Psoas muscle (tissue), 8 donors: ENCODE measurements around the gene TCP11L2. TPM values are rescaled to one million over a fixed set of nuclear protein-coding genes. Genes with fewer than 3 reads are reported as not detected.

Experiments used
- ATAC-seq, 4 donors: fragments of 200-7000 bp; cut with Tn5 transposase; one replicate each; pipeline ENCODE4 v1.9.1; 2020; ENCODE audit warnings: moderate library complexity in 3 of 4, mild to moderate bottlenecking in 2 of 4
- DNase-seq, 2 donors: peaks; one replicate each; pipeline ENCODE4 v3.0.0-alpha.2; 2020
- H3K27ac ChIP-seq: fragments of 200-600 bp; one replicate; pipeline ENCODE4 v1.8.0; 2022
- H3K27me3 ChIP-seq, 3 donors: fragments of 200-600 bp in 1 of 3; one replicate each; pipeline versions ENCODE4 v1.6.1 to v1.8.0; 2013 to 2022; ENCODE audit warnings: low read length in 2 of 3, mild to moderate bottlenecking in 2 of 3, moderate library complexity in 1 of 3; ENCODE audit not compliant: insufficient read depth in 3 of 3
- H3K36me3 ChIP-seq, 2 donors: fragments of 200-600 bp in 1 of 2; one replicate each; pipeline versions ENCODE4 v1.6.1 to v1.8.0; 2013 to 2022; ENCODE audit warnings: low read depth in 1 of 2, mild to moderate bottlenecking in 1 of 2, moderate library complexity in 1 of 2; ENCODE audit not compliant: insufficient read depth in 1 of 2
- H3K4me1 ChIP-seq: fragments of 200-600 bp; one replicate; pipeline ENCODE4 v1.8.0; 2022
- H3K4me3 ChIP-seq: fragments of 200-600 bp; one replicate; pipeline ENCODE4 v1.8.0; 2022; ENCODE audit warnings: mild to moderate bottlenecking
- H3K9me3 ChIP-seq: fragments of 200-600 bp; one replicate; pipeline ENCODE4 v1.8.0; 2022
- CTCF ChIP-seq: fragments of 200-600 bp; IDR thresholded peaks from one replicate; pipeline ENCODE4 v1.8.0; 2022; ENCODE audit warnings: antibody characterized with exemption
- WGBS, 3 donors: extraction: QIAGEN DNeasy Blood & Tissue Kit; methylation state at CpG; one replicate each; pipeline versions ENCODE4 v1.1.6 to v1.1.7; 2013; 5-methylcytosine and 5-hydroxymethylcytosine counted together
- intact Hi-C, 2 donors: fragments of 100-400 bp; cut with DNase I; formaldehyde crosslinking; loops; one replicate each; pipeline versions ENCODE4 v1.11.0 to v1.14.2; 2022
- polyA plus RNA-seq, 3 donors: library from polyadenylated mRNA; stranded (reverse); fragments of 200-250 nt; gene quantifications; one replicate each; pipeline ENCODE4 v1.2.3, GENCODE V29; 2013
- total RNA-seq, 4 donors: library from RNA; stranded (reverse); fragmentation: NEBNext Ultra II Directional in 2 of 4; extraction: Animal tissue kit (Norgen Biotek cat#: 25700) in 2 of 4; gene quantifications; one replicate each; pipeline versions ENCODE4 v1.2.1 to v1.2.4, GENCODE V29; 2021 to 2023
- donor health status: healthy with polysubstance abuse.
- donor health status: DM: no; HTN: no; CAD: no; lungs with moderate emphysema.
- donor health status: Bipolar disorder and iron deficiency.
- donor health status: healthy.
- donor health status: DM: yes; HTN: yes; CAD: no.
- donor health status: DM: no; HTN: no; CAD: no.
- donor health status: DM: no; HTN: no; CAD: no.
- donor health status: DM: yes; HTN: yes; CAD: no.

TCP11L2 gene
- total and polyA plus RNA-seq, 7 donors, result 3.9 to 63.1 (median 26.7) TPM

DNA sequence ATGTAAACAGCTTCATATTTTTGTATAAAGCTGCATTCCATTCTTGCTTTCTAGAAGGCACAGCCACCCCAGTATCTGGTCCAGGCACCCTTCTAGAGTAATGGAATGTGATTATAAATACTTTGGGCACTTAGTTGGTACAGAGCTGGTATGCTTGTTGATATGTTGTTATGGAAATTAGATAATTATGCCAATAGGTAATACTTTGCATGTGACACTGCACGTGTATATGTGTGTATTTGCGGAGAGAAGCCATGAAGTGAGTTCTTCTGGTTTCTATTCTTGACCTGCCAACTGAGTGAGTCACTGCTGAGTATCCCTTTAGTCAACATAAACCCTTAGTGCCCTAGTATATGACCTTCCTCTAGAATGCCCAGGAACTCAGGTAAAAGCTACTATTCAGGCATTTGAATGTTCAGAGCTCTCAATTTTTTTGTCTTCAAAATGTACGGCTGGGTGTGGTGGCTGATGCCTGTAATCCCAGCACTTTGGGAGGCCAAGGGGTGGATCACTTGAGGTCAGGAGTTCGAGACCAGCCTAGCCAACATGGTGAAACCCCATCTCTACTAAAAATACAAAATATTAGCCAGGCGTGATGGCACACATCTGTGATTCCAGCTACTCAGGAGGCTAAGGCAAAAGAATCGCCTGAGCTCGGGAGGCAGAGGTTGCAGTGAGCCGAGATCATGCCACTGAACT lies 6.2 kb upstream of the TCP11L2 start:
- Histone ChIP-seq H3K4me3 (no peak overlapping the region), H3K27me3 (no peaks in the 10 kb centered on the region), H3K4me1 (peaks cover 28% of the 10 kb centered on the region), H3K9me3 (no peaks in the 10 kb centered on the region), H3K27ac (no peak overlapping the region), H3K36me3 (no peaks in the 10 kb centered on the region)
- DNase-seq, result no peak
- no peak for TF ChIP-seq CTCF
- peak; percentile 69 to 90 (median 78) for ATAC-seq
- WGBS, 3 donors, result 74 to 75% (median 75%) methylated on average over 8 of the region's 8 CpGs
- intact Hi-C loops, result no loop called here

DNA sequence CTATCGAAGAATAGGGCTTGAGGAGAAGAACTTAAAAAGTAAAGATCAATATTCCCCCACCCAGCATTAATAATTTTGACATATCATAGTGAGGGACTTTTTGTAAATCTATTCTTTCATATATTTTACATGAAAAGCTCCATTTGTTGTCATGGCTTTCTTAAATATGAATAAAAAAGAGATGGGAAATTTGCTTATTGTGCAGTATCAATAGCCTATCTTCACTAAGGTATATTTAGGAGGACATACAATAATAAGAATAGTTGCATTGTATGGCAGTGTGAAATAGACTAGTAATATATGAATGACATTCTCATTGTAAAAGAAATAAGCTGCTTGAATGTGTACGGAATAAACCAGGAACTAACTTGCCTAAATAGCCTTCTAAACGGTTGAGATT lies 5.5 kb upstream of the TCP11L2 start:
- no peak for TF ChIP-seq CTCF
- intact Hi-C loops, result no loop called here
- 85 to 89% (median 87%) methylated on average over 3 of the region's 3 CpGs for WGBS, 3 donors

DNA sequence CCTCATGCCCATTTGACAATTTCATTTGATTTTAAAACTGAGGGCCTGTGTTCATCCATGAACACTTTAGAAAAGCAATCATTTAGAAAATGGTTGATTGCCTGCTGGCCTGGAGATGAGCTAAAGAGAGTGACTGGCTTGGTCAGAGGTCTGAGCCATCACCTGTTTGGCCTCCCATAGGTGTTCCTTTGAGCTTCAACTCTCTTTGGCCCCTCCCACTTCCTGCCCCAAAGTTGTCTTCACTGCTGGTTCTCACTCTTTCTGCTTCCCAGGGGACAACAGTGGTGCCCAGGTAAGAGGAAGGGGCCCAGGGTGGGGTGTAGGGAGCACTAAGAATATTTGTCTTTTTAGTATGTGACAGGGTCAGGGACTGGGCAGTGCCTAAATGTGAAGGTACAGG lies 4.9 kb upstream of the TCP11L2 start:
- H3K4me1 ChIP-seq, result peaks cover 33% of the 10 kb centered on the region
- H3K9me3 ChIP-seq, result no peaks in the 10 kb centered on the region
- ATAC-seq (no peak), DNase-seq (no peak)
- no peak overlapping the region for H3K4me3 ChIP-seq
- H3K36me3 ChIP-seq, result no peaks in the 10 kb centered on the region
- TF ChIP-seq CTCF, result no peak
- intact Hi-C loops, result no loop called here
- H3K27ac ChIP-seq, result no peak overlapping the region
- no peaks in the 10 kb centered on the region for H3K27me3 ChIP-seq

More for the DNA sequence above, 5.5 kb upstream of the TCP11L2 start:
- H3K4me3 ChIP-seq, result no peak overlapping the region
- H3K9me3 ChIP-seq, result no peaks in the 10 kb centered on the region
- DNase-seq (no peak), ATAC-seq (no peak)
- H3K27ac ChIP-seq, result no peak overlapping the region
- H3K4me1 ChIP-seq, result peaks cover 33% of the 10 kb centered on the region
- no peaks in the 10 kb centered on the region for H3K27me3 ChIP-seq
- H3K36me3 ChIP-seq, result no peaks in the 10 kb centered on the region

- peak in 1 of 2 donors; percentile 55 for DNase-seq
- Histone ChIP-seq H3K4me1 (peaks cover 42% of the 10 kb centered on the region), H3K27ac (peak overlapping the region; percentile 97), H3K27me3 (no peaks in the 10 kb centered on the region), H3K9me3 (no peaks in the 10 kb centered on the region), H3K4me3 (no peak overlapping the region), H3K36me3 (no peaks in the 10 kb centered on the region)
- no peak for ATAC-seq
- WGBS, 3 donors, result 26 to 40% (median 28%) methylated on average over 4 of the region's 4 CpGs
- no peak for TF ChIP-seq CTCF
- intact Hi-C loops, result no loop called here
Observed at GRCh38 chr12:106299202-106299774, 3.2 kb upstream of the TCP11L2 start.
